Measurements from ENCODE around the gene EFS.

GRCh38 chr14:23398348-23398747, 33.4 kb upstream of the EFS start:
- TF ChIP-seq CTCF (IDR thresholded peaks at IDR 0.05): no peak
- TF ChIP-seq POLR2AphosphoS5 (IDR thresholded peaks at IDR 0.05): no peak
- no peak for TF ChIP-seq EP300 (IDR thresholded peaks at IDR 0.05)
